ENCODE measurements around the gene CLDN6. TPM values are rescaled to one million over a fixed set of nuclear protein-coding genes. Genes with fewer than 3 reads are reported as not detected.

The CLDN6 gene
- total and polyA plus RNA-seq, 9 of the 15 experiments (the other 6 are each of a cell fraction or from before 2014, with no cell fraction given), result 0.22 to 0.75 (median 0.38) TPM; not detected in 3

GRCh38 chr16:2980227-2981176, 37.5 kb downstream of the CLDN6 start, which contains the start of gene PKMYT1 (continued):
- TF ChIP-seq ATF6 (CRISPR knock-in tag; IDR thresholded peaks at IDR 0.05) (0 out of 2 replicates have a peak, but pooled peaks have one; percentile 41), ZNF77 (CRISPR knock-in tag; IDR thresholded peaks at IDR 0.05) (no peak), KDM2B (CRISPR knock-in tag; IDR thresholded peaks at IDR 0.05) (0 out of 2 replicates have a peak, but pooled peaks have one; percentile 5), ZNF23 (CRISPR knock-in tag; IDR thresholded peaks at IDR 0.05) (no peak), ZNF3 (CRISPR knock-in tag; IDR thresholded peaks at IDR 0.05) (no peak), DNMT1 (IDR thresholded peaks at IDR 0.05) (no peak), KHSRP (IDR thresholded peaks at IDR 0.05) (no peak), SIN3A (IDR thresholded peaks at IDR 0.05; ENCODE audit: borderline replicate concordance in 2 of 2, control insufficient read depth in 1 of 2, low read depth in 2 of 2, low read length in 2 of 2) (no peak; a peak in 1 of 4 replicates), ZNF311 (CRISPR knock-in tag; IDR thresholded peaks at IDR 0.05) (no peak), KDM4B (IDR thresholded peaks at IDR 0.05; ENCODE audit: borderline replicate concordance in 2 of 2, low read depth in 1 of 2) (no peak), ZNF778 (CRISPR knock-in tag; IDR thresholded peaks at IDR 0.05) (no peak), ZBTB17 (CRISPR knock-in tag; IDR thresholded peaks at IDR 0.05) (peak; percentile 58; the same call in 1 of the 2 replicates), GATAD2B (IDR thresholded peaks at IDR 0.05; ENCODE audit: borderline replicate concordance) (no peak; the same call in 1 of the 2 replicates), IRF1 (CRISPR knock-in tag; IDR thresholded peaks at IDR 0.05; ENCODE audit: borderline replicate concordance) (peak; percentile 44; the same call in 1 of the 2 replicates), GTF2F1 (IDR thresholded peaks at IDR 0.05; ENCODE audit: low read depth, low read length) (no peak; the same call in 1 of the 2 replicates), NCOA2 (IDR thresholded peaks at IDR 0.05; ENCODE audit: partially characterized antibody in 2 of 2) (no peak), HLTF (IDR thresholded peaks at IDR 0.05) (no peak), RBM17 (IDR thresholded peaks at IDR 0.05; ENCODE audit: borderline replicate concordance, low read depth, low read length) (no peak), CEBPG (CRISPR knock-in tag; IDR thresholded peaks at IDR 0.05) (no peak), CEBPG (tag; conservative IDR thresholded peaks at IDR 0.05 in 1 of 2, IDR thresholded peaks at IDR 0.05 in 1 of 2) (no peak)
- TF ChIP-seq, protein P1, sequence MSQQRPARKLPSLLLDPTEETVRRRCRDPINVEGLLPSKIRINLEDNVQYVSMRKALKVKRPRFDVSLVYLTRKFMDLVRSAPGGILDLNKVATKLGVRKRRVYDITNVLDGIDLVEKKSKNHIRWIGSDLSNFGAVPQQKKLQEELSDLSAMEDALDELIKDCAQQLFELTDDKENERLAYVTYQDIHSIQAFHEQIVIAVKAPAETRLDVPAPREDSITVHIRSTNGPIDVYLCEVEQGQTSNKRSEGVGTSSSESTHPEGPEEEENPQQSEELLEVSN (IDR thresholded peaks at IDR 0.05; ENCODE audit: borderline replicate concordance in 1 of 2, extremely low read depth in 1 of 2, insufficient read depth in 1 of 2, insufficient read length in 1 of 2, low read depth in 1 of 2, low read length in 1 of 2, poor library complexity in 1 of 2, severe bottlenecking in 1 of 2), result peak; percentile 67 to 90
- TF ChIP-seq, protein P2, sequence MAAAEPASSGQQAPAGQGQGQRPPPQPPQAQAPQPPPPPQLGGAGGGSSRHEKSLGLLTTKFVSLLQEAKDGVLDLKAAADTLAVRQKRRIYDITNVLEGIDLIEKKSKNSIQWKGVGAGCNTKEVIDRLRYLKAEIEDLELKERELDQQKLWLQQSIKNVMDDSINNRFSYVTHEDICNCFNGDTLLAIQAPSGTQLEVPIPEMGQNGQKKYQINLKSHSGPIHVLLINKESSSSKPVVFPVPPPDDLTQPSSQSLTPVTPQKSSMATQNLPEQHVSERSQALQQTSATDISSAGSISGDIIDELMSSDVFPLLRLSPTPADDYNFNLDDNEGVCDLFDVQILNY (CRISPR knock-in tag; IDR thresholded peaks at IDR 0.05), result no peak; the same call in 1 of the 2 replicates

Data from K562 (cell line).